GM12873 (cell line): Measurements from ENCODE around the gene PANK4.

ENCODE experiments used
- CTCF ChIP-seq: IDR thresholded peaks from 2 replicates; pipeline ENCODE4 v1.5.1; 2012; ENCODE audit warnings: low read depth, mild to moderate bottlenecking, moderate library complexity, low read length, control low read depth; ENCODE audit not compliant: insufficient read depth; ENCODE audit errors: missing control alignments

PANK4 gene

DNA sequence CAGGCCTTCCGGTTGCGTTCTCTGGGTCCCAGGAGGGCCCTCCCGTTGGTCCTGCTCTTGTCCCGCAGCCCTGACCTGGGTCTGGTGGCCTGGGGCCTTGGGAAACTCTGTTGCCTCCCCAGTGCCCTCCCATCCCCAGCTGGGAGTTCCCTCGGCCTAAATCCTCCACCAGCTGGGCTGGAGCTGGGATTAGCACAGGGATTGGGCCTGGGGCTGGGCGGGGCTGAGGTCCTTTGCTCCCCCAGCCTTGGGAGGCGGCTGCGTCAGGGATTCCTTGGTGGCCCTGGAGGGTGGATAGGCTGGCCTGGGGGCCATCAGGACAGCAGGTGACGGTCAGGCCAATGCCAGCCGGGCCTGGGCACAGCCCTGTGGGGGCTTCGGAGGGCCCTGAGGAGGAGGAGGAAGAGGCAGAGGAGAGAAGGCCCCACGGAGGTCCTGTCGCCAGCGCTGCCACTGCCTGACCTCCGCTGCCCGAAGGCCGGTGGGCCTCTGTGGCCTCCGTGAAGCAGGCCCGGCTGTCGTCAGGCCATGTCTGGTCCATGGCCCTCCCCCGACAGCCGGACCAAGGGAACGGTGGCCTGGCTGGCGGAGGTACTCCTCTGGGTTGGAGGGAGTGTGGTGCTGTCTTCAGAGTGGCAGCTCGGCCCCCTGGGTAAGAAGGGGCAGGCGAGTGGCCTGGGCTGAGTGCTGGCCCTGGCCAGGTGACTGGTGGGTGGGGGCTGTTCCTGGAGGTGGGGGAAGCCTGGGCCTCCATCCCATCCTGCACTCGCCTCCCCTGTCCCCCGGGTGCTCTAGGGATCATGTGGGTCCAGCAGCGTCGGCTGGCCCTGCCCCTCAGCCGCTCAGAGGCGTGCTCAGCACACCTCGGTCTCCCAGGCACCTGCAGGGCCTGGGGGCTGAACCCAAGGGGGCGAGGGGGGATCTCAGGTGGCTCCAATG, 50.1 kb downstream of the PANK4 start, which contains the start of gene PLCH2:
TSS of gene PLCH2 (plus strand) at position 229 of the 939 bp plus-strand sequence. CDS start at position 529, 300 bp downstream.
- no peak for TF ChIP-seq CTCF

DNA sequence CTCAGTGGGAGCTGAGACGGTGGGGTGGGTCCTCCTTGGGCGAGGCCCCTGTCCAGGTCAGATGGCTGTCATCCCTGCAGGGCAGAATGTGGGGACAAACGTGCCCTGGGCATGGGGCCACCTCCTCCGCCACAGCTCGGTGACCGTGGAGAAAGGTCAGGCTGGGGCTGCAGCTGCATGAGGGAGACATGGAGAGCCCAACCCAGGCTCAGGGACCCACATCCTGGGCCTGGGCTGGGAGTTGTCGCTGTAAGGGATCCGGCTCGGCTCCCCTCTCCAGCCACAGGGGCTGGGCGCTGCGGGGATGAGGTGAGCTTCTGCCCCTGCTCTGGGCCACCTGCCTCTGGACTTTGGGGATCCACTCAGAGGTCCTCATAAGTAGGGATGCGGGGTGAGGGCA, 50.8 kb downstream of the PANK4 start:
- no peak for TF ChIP-seq CTCF

- TF ChIP-seq CTCF = no peak
Measured at GRCh38 chr1:2474933-2475371, 51.4 kb downstream of the PANK4 start.

GRCh38 chr1:2474104-2474844, 52.1 kb downstream of the PANK4 start:
- TF ChIP-seq CTCF = no peak

- no peak for TF ChIP-seq CTCF
Measured at GRCh38 chr1:2473198-2473597, 53.2 kb downstream of the PANK4 start.

DNA sequence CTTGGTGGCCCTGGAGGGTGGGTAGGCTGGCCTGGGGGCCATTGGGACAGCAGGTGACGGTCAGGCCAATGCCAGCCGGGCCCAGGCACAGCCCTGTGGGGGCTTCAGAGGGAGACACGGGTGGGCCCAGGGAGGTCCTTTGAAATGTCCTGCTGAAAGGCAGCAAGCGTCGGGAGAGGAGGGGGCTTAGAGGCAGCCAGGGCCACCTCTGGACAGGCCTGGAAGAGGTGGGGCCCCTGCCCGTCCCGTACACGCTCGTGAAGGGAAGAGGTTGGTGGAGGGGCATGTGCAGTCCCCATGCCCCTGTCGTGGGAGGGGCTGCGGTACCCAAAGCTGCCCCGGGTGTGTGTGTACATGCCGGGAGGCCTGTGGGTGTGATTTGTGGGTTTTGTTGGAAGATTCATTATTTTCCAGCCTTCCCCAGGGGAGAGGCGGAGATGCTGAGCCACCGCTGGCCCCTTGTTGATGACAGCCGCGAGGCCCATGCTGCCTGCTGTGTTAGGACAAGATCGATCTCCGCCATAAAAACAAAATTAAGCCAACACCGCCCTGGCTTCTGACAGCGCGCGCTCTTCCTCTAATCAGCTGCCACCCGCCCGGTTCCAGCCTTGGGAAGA, 53.7 kb downstream of the PANK4 start:
- no peak for TF ChIP-seq CTCF

DNA sequence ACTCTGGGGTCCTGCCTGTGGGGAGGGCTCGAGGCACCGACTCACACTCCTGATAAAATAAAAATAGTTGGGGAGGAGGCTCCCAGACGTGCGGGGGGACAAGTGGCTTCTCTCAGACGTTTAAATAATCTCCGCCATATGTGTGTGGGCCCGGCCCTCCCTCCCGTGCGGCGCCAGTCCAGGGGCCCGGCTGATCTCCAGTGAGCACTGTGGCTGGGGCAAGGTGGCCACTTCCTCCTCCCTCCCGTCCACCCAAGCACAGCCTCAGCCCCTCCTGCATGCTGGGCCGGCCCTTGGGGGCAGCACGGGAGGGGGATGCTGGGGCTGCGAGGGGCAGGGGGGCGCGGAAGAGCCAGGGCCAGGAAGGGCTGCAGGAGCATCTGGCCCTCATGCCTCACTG, 54.3 kb downstream of the PANK4 start:
- no peak for TF ChIP-seq CTCF
